Stimulated activated CD4-positive, alpha-beta T cell treated with anti-CD3 and anti-CD28 coated beads, Interleukin-2, amount 100 ng/mL, for 48 hours (primary cell): ENCODE results near the gene TPSG1.
"Not testable (repeated sequence)": the region's sequence is repeated elsewhere in the genome, so short reads cannot be mapped to it uniquely, and the experiment has no call there.

Experiments used
- DNase-seq, 2 donors: peaks; one replicate each; pipeline ENCODE4 v3.0.0-alpha.2; 2020

Gene TPSG1

GRCh38 chr16:1256296-1256873 is 31.3 kb upstream of the TPSG1 start:
- not testable (repeated sequence) for DNase-seq

GRCh38 chr16:1255276-1256122 is 30.4 kb upstream of the TPSG1 start, which contains the start of gene TPSD1:
TSS of gene TPSD1 (plus strand) at chr16:1256069. CDS start at chr16:1256281, 212 bp downstream.
- DNase-seq, result not testable (repeated sequence)

- DNase-seq, result not testable (repeated sequence)
Observed at GRCh38 chr16:1254821-1255220, 29.8 kb upstream of the TPSG1 start.

GRCh38 chr16:1253701-1254364 is 28.8 kb upstream of the TPSG1 start:
- DNase-seq, result not testable (repeated sequence)

GRCh38 chr16:1249031-1249755 is 24.1 kb upstream of the TPSG1 start:
- DNase-seq, result not testable (repeated sequence)

- DNase-seq, result not testable (repeated sequence)
Observed at GRCh38 chr16:1247903-1248537, 23.0 kb upstream of the TPSG1 start.

GRCh38 chr16:1245452-1246020 is 20.5 kb upstream of the TPSG1 start:
- DNase-seq, result no peak

- DNase-seq, result no peak
Observed at GRCh38 chr16:1244881-1245280, 19.8 kb upstream of the TPSG1 start.

- DNase-seq, result not testable (repeated sequence)
Observed at GRCh38 chr16:1243907-1244850, 19.1 kb upstream of the TPSG1 start.

- not testable (repeated sequence) for DNase-seq
Observed at GRCh38 chr16:1243363-1243762, 18.3 kb upstream of the TPSG1 start.

GRCh38 chr16:1241081-1241480 is 16.0 kb upstream of the TPSG1 start:
- DNase-seq, result not testable (repeated sequence)

GRCh38 chr16:1240436-1240835 is 15.4 kb upstream of the TPSG1 start, which contains the start of gene TPSAB1:
TSS of gene TPSAB1 (plus strand) at chr16:1240705. CDS start at chr16:1240939, 234 bp downstream.
- DNase-seq, result not testable (repeated sequence)

GRCh38 chr16:1239575-1239974 is 14.5 kb upstream of the TPSG1 start:
- DNase-seq, result not testable (repeated sequence)

GRCh38 chr16:1238909-1239308 is 13.8 kb upstream of the TPSG1 start:
- DNase-seq, result not testable (repeated sequence)

- DNase-seq, result no peak
Observed at GRCh38 chr16:1237990-1238389, 12.9 kb upstream of the TPSG1 start.

- not testable (repeated sequence) for DNase-seq
Observed at GRCh38 chr16:1236659-1237058, 11.6 kb upstream of the TPSG1 start.

- not testable (repeated sequence) for DNase-seq
Observed at GRCh38 chr16:1232049-1232748, 7.1 kb upstream of the TPSG1 start.

GRCh38 chr16:1231301-1231700 is 6.2 kb upstream of the TPSG1 start:
- DNase-seq, result not testable (repeated sequence)

- DNase-seq, result not testable (repeated sequence)
Observed at GRCh38 chr16:1230471-1231212, 5.6 kb upstream of the TPSG1 start.
